ENCODE measurements around the gene EVA1B.

The EVA1B gene

GRCh38 chr1:36297062-36297461 is 26.4 kb downstream of the EVA1B start:
- Histone ChIP-seq H3K27me3 (ENCODE audit: insufficient read depth, poor library complexity, severe bottlenecking) (no peaks in the 10 kb centered on the region), H3K27ac (ENCODE audit: poor library complexity, severe bottlenecking) (peak overlapping the region; percentile 24), H3K4me3 (ENCODE audit: severe bottlenecking) (no peak overlapping the region), H3K9me3 (ENCODE audit: severe bottlenecking) (no peaks in the 10 kb centered on the region), H3K36me3 (ENCODE audit: low read depth) (peaks cover 79% of the 10 kb centered on the region), H3K4me1 (ENCODE audit: insufficient read depth, poor library complexity, severe bottlenecking) (peaks cover 13% of the 10 kb centered on the region)
- no peak for DNase-seq (ENCODE audit: low spot score)
- TF ChIP-seq CTCF (IDR thresholded peaks at IDR 0.05; ENCODE audit: poor library complexity, severe bottlenecking) = no peak
- ATAC-seq (ENCODE audit: low read depth) = no peak

- Histone ChIP-seq H3K27me3 (ENCODE audit: insufficient read depth, poor library complexity, severe bottlenecking) (no peaks in the 10 kb centered on the region), H3K9me3 (ENCODE audit: severe bottlenecking) (no peaks in the 10 kb centered on the region), H3K4me3 (ENCODE audit: severe bottlenecking) (no peak overlapping the region), H3K4me1 (ENCODE audit: insufficient read depth, poor library complexity, severe bottlenecking) (peaks cover 7% of the 10 kb centered on the region), H3K36me3 (ENCODE audit: low read depth) (peaks cover 78% of the 10 kb centered on the region), H3K27ac (ENCODE audit: poor library complexity, severe bottlenecking) (no peak overlapping the region)
- no peak for ATAC-seq (ENCODE audit: low read depth)
- no peak for DNase-seq (ENCODE audit: low spot score)
- no peak for TF ChIP-seq CTCF (IDR thresholded peaks at IDR 0.05; ENCODE audit: poor library complexity, severe bottlenecking)
Measured at GRCh38 chr1:36295390-36295789, 28.1 kb downstream of the EVA1B start.

GRCh38 chr1:36287595-36287994 is 35.9 kb downstream of the EVA1B start:
- no peak for ATAC-seq (ENCODE audit: low read depth)
- Histone ChIP-seq H3K36me3 (ENCODE audit: low read depth) (peaks cover 96% of the 10 kb centered on the region), H3K4me1 (ENCODE audit: insufficient read depth, poor library complexity, severe bottlenecking) (no peaks in the 10 kb centered on the region), H3K27ac (ENCODE audit: poor library complexity, severe bottlenecking) (no peak overlapping the region), H3K9me3 (ENCODE audit: severe bottlenecking) (no peaks in the 10 kb centered on the region), H3K4me3 (ENCODE audit: severe bottlenecking) (no peak overlapping the region), H3K27me3 (ENCODE audit: insufficient read depth, poor library complexity, severe bottlenecking) (no peaks in the 10 kb centered on the region)
- TF ChIP-seq CTCF (IDR thresholded peaks at IDR 0.05; ENCODE audit: poor library complexity, severe bottlenecking) = no peak
- DNase-seq (ENCODE audit: low spot score) = no peak

DNA sequence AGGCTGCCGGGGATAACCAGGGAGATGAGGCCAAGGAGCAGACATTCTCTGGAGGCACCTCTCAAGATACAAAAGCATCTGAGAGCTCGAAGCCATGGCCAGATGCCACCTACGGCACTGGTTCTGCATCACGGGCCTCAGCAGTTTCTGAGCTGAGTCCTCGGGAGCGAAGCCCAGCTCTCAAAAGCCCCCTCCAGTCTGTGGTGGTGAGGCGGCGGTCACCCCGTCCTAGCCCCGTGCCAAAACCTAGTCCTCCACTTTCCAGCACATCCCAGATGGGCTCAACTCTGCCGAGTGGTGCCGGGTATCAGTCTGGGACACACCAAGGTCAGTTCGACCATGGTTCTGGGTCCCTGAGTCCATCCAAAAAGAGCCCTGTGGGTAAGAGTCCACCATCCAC is 36.6 kb downstream of the EVA1B start:
- Histone ChIP-seq H3K4me1 (ENCODE audit: insufficient read depth, poor library complexity, severe bottlenecking) (no peaks in the 10 kb centered on the region), H3K27me3 (ENCODE audit: insufficient read depth, poor library complexity, severe bottlenecking) (no peaks in the 10 kb centered on the region), H3K4me3 (ENCODE audit: severe bottlenecking) (no peak overlapping the region), H3K36me3 (ENCODE audit: low read depth) (peaks cover 96% of the 10 kb centered on the region), H3K9me3 (ENCODE audit: severe bottlenecking) (no peaks in the 10 kb centered on the region), H3K27ac (ENCODE audit: poor library complexity, severe bottlenecking) (no peak overlapping the region)
- TF ChIP-seq CTCF (IDR thresholded peaks at IDR 0.05; ENCODE audit: poor library complexity, severe bottlenecking) = no peak
- ATAC-seq (ENCODE audit: low read depth) = no peak
- DNase-seq (ENCODE audit: low spot score) = no peak

GRCh38 chr1:36285443-36286101 is 37.9 kb downstream of the EVA1B start:
- H3K36me3 ChIP-seq (ENCODE audit: low read depth) = peaks cover 88% of the 10 kb centered on the region
- ATAC-seq (ENCODE audit: low read depth) = peak; percentile 81; the same call in 2 of the 3 replicates
- no peak overlapping the region for H3K4me3 ChIP-seq (ENCODE audit: severe bottlenecking)
- H3K9me3 ChIP-seq (ENCODE audit: severe bottlenecking) = no peaks in the 10 kb centered on the region
- peak; percentile 89 for TF ChIP-seq CTCF (IDR thresholded peaks at IDR 0.05; ENCODE audit: poor library complexity, severe bottlenecking)
- no peaks in the 10 kb centered on the region for H3K4me1 ChIP-seq (ENCODE audit: insufficient read depth, poor library complexity, severe bottlenecking)
- no peak for DNase-seq (ENCODE audit: low spot score)
- H3K27ac ChIP-seq (ENCODE audit: poor library complexity, severe bottlenecking) = no peak overlapping the region
- no peaks in the 10 kb centered on the region for H3K27me3 ChIP-seq (ENCODE audit: insufficient read depth, poor library complexity, severe bottlenecking)
